ENCODE measurements around the gene WDR81. TPM values are rescaled to one million over a fixed set of nuclear protein-coding genes. Genes with fewer than 3 reads are reported as not detected.
A peak's percentile ranks its signal among the peaks of the same experiment; 100 is the strongest.
"Not testable (repeated sequence)": the region's sequence is repeated elsewhere in the genome, so short reads cannot be mapped to it uniquely, and the experiment has no call there.

WDR81 gene
- total RNA-seq, 4 donors from 2014 or later, result 12.5 to 33.8 (median 21.1) TPM

- Histone ChIP-seq H3K4me1 (peaks cover 30 to 69% (median 39%) of the 10 kb centered on the region in 3 donors), H3K27me3 (no peaks in the 10 kb centered on the region), H3K36me3 (peaks cover 8 to 27% (median 14%) of the 10 kb centered on the region in 3 donors), H3K27ac (peak overlapping the region; percentile 97 to 100 (median 100)), H3K4me3 (peak overlapping the region; percentile 86 to 100 (median 91)), H3K9me3 (no peaks in the 10 kb centered on the region)
- TF ChIP-seq CTCF (IDR thresholded peaks at IDR 0.05), result peak in 4 of 6 experiments; percentile 1 to 32 (median 18)
- TF ChIP-seq POLR2A (IDR thresholded peaks at IDR 0.05), result peak; percentile 48 to 100 (median 99)
- DNase-seq, result peak; percentile 99
- intact Hi-C loops (cut with DNase I), result no loop called here
- 0 to 1% methylated on average over 10 to 26 of the region's 70 CpGs for WGBS, 2 donors
Observed at GRCh38 chr17:1716076-1716911, 8.2 kb upstream of the WDR81 start.

GRCh38 chr17:1716912-1717695 lies 7.4 kb upstream of the WDR81 start:
- WGBS, 2 donors, result 1% methylated on average over 10 to 13 of the region's 13 CpGs
- DNase-seq, result peak; percentile 67
- peak in 2 of 4 donors; percentile 48 to 71 for TF ChIP-seq POLR2A (IDR thresholded peaks at IDR 0.05)
- TF ChIP-seq CTCF (IDR thresholded peaks at IDR 0.05), result no peak
- Histone ChIP-seq H3K27ac (peak overlapping the region; percentile 97 to 100 (median 99)), H3K36me3 (peaks cover 8 to 20% (median 14%) of the 10 kb centered on the region in 3 donors), H3K9me3 (no peaks in the 10 kb centered on the region), H3K4me1 (peaks cover 30 to 66% (median 38%) of the 10 kb centered on the region in 3 donors), H3K4me3 (peak overlapping the region; percentile 56 to 100 (median 67)), H3K27me3 (no peaks in the 10 kb centered on the region)
- intact Hi-C loops (cut with DNase I), result no loop called here

- Histone ChIP-seq H3K4me3 (no peak overlapping the region), H3K4me1 (peaks cover 26 to 62% (median 35%) of the 10 kb centered on the region in 3 donors), H3K36me3 (peaks cover 0 to 5% (median 0%) of the 10 kb centered on the region in 3 donors), H3K9me3 (no peaks in the 10 kb centered on the region), H3K27me3 (no peaks in the 10 kb centered on the region), H3K27ac (peak overlapping the region; percentile 97 to 100 (median 99))
- no peak for DNase-seq
- 84 to 86% methylated on average over 14 to 17 of the region's 19 CpGs for WGBS, 2 donors
- intact Hi-C loops (cut with DNase I), result no loop called here
- TF ChIP-seq POLR2A (IDR thresholded peaks at IDR 0.05), result no peak
- TF ChIP-seq CTCF (IDR thresholded peaks at IDR 0.05), result no peak
Observed at GRCh38 chr17:1718362-1719165, 5.9 kb upstream of the WDR81 start.

GRCh38 chr17:1720856-1721386 lies 3.6 kb upstream of the WDR81 start:
- intact Hi-C loops (cut with DNase I), result loop anchor here (5.0 to 10.0 kb wide), 2 partner anchors 61 to 144 kb away; no protein-coding TSS in a partner anchor
- WGBS, 2 donors, result 29 to 37% methylated on average over 11 of the region's 11 CpGs
- no peak for DNase-seq
- peak overlapping the region in 2 of 4 donors; percentile 10 to 33 for H3K27ac ChIP-seq
- H3K27me3 ChIP-seq, result no peaks in the 10 kb centered on the region
- peaks cover 32 to 63% (median 40%) of the 10 kb centered on the region in 3 donors for H3K4me1 ChIP-seq
- peaks cover 0 to 2% (median 0%) of the 10 kb centered on the region in 3 donors for H3K36me3 ChIP-seq
- TF ChIP-seq CTCF (IDR thresholded peaks at IDR 0.05) (peak; percentile 87 to 98 (median 96)), POLR2A (IDR thresholded peaks at IDR 0.05) (no peak)
- no peak overlapping the region for H3K4me3 ChIP-seq
- H3K9me3 ChIP-seq, result no peaks in the 10 kb centered on the region

GRCh38 chr17:1722022-1722421 lies 2.5 kb upstream of the WDR81 start:
- intact Hi-C loops (cut with DNase I), result loop anchor here (5.0 to 10.0 kb wide), 2 partner anchors 60 to 143 kb away; no protein-coding TSS in a partner anchor
- not testable (repeated sequence) for DNase-seq, H3K4me3 ChIP-seq, H3K9me3 ChIP-seq, H3K27me3 ChIP-seq
- peak overlapping the region in 2 of 4 donors; percentile 54 to 91 for H3K27ac ChIP-seq
- H3K36me3 ChIP-seq, result peaks cover 5 to 13% (median 7%) of the 10 kb centered on the region in 3 donors
- H3K4me1 ChIP-seq, result peaks cover 38 to 74% (median 50%) of the 10 kb centered on the region in 3 donors
- WGBS, 2 donors, result 90 to 93% methylated on average over 7 to 8 of the region's 8 CpGs

All from esophagus squamous epithelium (tissue), 5 donors.